NCI-H748 (cell line): ENCODE results near the gene POC1A.
"Not testable (repeated sequence)": the region's sequence is repeated elsewhere in the genome, so short reads cannot be mapped to it uniquely, and the experiment has no call there.

Experiments
- DNase-seq: peaks from one replicate; lab custom pipeline; 2025; ENCODE audit not compliant: unreplicated experiment; lab: John Stamatoyannopoulos, UW

POC1A gene

GRCh38 chr3:52053307-52054304, 100.6 kb downstream of the POC1A start:
- no peak for DNase-seq

GRCh38 chr3:52052831-52053306, 101.4 kb downstream of the POC1A start:
- no peak for DNase-seq

DNA sequence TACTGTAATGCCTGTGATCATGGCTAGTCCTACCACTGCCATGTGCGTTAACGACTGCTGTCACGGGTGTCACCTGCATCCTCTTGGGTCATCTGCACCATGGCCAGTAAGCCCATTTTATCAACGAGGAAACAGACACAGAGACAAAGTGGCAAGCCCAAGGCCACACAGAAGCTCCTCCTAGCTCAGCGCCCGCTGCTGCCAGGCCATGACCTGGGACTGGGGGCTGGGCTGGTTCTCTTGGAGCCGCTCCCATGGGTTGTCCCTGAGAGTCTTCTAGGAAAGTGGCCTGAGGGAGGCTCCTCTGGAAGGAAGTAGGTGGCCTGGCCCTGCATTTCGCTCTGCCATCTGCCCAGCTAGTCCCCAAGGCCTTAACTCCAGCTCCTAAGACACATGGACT, 102.8 kb downstream of the POC1A start:
- no peak for DNase-seq

DNA sequence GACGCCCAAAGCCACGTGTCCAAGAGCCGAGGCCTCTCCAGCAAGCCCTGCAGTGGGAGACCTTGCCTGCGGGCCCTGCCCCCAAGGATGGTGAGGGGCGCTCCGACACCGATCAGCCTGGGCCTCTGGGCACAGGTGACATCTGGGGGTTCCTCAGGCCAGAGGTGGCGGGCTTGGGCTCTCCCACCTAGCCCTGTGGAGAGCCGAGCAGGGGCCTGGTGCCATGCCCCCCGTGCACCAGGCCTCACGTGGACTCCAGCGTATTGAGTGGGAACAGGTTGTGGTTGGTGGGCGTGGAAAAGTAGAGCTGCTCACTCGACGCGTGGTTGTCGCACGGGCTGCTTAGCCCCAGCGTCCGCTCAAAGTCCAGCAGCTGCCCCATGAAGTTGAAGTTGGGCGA, 103.7 kb downstream of the POC1A start:
- no peak for DNase-seq

GRCh38 chr3:52049503-52049902, 104.7 kb downstream of the POC1A start:
- DNase-seq = no peak

- DNase-seq = no peak
These were observed 106.8 kb downstream of the POC1A start for GRCh38 chr3:52047295-52047960.

- DNase-seq = no peak
These were observed 107.4 kb downstream of the POC1A start for GRCh38 chr3:52046902-52047239.

GRCh38 chr3:52046186-52046901, 107.9 kb downstream of the POC1A start:
- no peak for DNase-seq

DNA sequence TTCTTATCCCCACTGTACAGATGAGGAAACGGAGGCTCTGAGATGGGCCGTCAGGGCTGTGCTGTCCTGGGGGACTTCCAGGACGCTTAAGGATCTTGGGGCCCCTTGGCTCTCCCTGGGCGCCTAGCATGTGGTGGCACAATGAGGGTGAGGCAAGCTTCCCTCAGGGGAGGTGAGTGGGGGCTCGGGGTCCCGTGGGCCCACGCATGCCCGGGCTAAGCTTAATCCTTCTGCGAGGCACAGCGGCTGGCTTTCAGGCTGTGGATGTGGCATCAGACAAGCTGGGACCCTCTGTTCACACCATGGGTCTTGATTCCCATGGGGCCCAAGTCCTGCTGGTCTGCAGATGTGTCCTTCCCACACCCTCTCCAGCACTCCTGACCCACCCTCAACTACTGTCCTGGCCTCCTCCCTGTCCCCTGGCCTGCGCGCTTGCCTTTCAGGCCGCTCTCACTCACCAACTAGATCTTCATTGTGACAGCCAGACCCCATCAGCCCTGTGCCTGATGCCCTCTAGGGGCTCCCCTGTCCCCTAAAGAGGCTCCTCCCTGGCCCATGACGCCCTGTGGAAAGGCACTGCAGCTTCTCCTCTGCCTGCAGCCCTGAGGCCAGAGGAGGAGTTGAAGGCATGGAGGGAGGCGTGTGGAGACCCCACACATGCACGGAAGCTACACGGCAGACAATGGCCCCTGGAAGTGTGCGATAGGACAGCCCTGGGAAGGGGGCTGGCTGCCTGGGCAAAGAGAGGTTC, 109.2 kb downstream of the POC1A start:
- DNase-seq = no peak

DNA sequence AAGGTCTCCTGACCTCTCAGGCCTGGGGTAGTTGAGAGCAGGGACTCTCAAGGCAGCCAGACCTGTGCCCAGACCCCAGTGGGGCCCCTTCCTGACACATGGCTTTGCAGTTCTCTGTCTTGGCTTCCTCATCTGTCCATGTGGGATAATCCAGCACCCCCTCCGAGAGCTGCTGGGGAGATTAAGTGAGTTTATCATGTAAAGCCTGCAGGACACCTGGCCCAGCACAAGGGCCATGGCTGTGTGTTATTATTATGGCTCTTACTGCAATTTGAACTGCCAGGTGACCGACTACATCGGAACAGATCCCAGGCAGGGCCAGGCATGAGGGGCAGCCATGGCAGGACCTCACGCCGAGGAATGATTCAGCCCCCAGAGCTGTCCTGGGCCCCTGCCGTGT, 110.5 kb downstream of the POC1A start:
- DNase-seq = no peak

GRCh38 chr3:52043039-52043438, 111.2 kb downstream of the POC1A start:
- DNase-seq = not testable (repeated sequence)

- DNase-seq = no peak
These were observed 113.0 kb downstream of the POC1A start for GRCh38 chr3:52041118-52041731.

DNA sequence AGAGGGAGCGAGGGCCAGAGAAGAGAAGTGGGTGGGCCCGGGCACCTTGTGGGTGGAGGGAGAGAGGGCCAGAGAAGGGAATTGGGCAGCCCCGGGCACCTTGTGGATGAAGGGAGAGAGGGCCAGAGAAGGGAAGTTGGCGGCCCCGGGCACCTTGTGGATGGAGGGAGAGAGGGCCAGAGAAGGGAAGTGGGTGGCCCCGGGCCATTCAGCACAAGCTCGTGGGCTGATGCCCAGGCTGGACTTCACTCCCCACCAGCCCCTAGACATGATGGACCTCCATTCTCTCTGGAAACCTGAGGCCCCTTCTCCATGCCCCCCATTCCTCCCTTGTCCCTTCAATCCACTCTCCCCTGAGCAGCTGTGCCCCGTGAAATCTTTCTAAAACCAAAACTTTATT, 113.6 kb downstream of the POC1A start:
- no peak for DNase-seq

DNA sequence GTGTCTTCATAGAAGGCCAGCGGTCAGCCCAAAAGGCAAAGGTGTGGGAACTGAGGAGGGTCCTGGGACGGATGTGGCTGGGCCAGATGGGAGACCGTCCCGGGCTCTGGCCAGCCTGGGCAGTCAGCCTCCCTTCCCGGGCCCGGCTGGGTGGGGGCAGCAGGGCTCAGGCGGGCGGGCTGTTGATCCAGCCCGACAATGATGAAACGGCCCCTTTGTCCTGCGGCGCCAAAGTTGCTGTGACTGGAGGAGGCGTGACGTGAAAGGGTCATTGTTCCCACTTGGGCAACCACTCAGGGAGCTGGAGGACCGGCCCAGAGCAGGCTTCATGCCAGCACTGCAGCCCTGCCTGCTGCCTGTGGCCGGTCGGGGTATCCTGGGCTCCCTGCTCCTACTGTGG, 114.4 kb downstream of the POC1A start:
- DNase-seq = peak; percentile 18

DNA sequence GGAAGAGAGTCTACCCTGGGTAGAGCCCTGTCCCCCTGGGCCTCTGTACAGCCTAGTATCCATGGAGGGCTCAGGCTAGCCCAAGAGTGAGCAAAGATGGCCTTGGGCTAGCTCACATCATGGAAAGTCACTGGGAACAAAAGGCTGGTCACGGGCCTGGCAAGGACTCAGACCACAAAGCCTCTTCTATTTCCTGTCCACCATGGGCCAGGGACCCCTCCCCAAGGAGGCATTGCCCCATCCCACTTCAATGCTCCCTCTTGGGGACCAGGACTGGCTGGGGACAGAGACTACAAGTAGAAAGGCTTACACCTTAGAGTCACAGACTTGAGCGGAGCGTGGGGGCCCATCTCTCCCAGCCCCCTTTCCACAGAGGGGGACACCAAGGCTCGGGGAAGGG, 114.8 kb downstream of the POC1A start:
- no peak for DNase-seq

DNA sequence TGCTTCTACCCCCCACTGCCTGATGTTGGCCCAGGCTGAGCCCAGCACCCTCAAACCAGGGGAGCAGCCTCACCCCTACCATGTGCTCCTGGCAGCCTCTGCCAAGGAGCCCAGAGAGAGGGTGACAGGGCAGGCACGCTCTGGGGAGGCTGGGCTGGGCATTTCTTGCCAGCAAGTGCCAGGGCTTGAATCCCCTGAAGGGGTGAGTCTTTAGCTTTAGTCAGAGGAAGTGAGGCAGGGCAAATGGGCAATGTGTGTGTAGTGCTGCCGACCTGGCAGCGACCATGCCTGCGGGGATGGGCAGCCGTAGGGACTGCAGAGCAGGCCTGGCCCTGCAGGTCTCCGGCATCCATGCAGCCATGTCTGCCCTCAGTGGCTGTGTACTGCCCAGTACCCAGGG, 116.0 kb downstream of the POC1A start:
- no peak for DNase-seq

DNA sequence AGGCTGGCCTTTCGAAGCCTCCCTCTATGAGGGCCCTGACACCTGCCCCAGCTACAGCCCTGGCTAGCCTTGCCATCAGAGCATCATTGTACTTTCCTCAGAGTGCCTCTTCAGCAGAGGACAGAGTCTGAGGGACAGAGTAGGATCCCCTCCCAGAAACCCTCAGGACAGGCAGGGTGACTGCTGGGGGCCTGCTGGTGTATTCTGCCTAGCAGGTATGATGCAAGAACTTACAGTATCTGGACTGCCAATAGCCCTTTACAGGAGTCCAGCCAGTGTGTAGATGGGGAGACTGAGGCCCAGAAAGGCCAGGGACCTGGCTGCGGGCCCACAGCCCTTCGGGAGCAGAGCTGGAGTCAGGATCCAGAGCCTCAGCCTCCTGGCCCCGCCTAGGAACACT, 116.9 kb downstream of the POC1A start:
- DNase-seq = no peak

GRCh38 chr3:52036829-52037228, 117.4 kb downstream of the POC1A start:
- no peak for DNase-seq

DNA sequence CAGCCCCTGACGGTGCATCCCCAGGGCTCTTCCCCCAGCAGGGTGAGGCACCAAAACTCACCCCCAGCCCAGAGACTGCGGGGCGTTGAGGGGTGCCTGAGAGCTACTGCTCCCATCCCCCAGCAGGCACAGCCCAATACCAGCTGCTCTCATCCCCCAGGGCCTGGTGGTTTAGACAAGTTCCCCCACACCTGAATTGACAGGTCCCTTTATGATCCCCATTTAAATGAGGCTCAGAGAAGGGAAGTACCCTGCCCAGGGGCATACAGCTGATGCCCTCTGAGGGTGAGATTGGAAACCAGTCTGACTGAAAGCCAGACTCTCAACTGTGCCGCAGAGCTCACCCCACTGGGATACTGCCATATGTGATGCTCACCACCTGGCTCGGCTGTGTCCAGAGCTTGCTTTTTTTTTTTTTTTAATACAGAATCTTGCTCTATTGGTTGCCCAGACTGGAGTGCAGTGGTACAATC, 118.0 kb downstream of the POC1A start:
- DNase-seq = no peak

- no peak for DNase-seq
These were observed 119.6 kb downstream of the POC1A start for GRCh38 chr3:52034651-52035050.
